HG02610 (cell line): ENCODE measurements around the gene MARS1.
"Not testable (repeated sequence)": the region's sequence is repeated elsewhere in the genome, so short reads cannot be mapped to it uniquely, and the experiment has no call there.

ENCODE experiments used
- ATAC-seq: cut with Tn5 transposase; IDR thresholded peaks from one replicate; pipeline ENCODE4 v1.9.1; 2021; ENCODE audit warnings: mild to moderate bottlenecking, moderate library complexity; ENCODE audit not compliant: unreplicated experiment

MARS1 gene

DNA sequence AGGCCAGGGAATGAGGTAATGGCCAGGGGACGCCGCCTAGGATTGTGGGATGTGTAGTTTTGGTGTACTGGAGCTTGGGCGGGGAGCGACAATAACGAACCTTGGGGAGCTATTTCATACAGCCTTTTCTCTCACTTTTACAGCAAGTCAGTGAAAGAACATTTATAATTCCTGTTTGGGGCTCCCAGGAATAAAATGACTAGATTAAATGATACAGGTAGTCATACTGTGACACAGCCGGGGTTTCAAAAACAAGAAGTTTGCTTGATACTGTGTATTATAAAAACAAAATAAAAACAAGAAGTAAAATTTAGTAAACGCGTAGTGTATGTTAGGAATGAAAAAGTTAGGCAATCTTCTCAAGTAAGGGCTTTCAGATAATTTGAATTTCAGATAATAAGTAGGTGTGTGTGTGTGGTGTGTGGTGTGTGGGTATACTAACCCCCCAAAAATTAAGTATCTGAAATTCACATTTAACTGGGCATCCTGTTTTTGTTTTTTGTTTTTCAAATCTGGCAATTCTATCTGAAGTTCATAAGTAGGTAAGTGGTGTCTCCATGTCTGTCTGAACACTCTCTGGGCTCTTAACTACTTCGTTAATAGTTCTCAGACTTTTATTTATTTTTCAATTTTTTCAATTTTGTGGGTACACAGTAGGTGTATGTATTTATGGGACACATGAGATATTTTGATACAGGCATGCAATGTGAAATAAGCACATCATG, 59.6 kb downstream of the MARS1 start:
- no peak for ATAC-seq

DNA sequence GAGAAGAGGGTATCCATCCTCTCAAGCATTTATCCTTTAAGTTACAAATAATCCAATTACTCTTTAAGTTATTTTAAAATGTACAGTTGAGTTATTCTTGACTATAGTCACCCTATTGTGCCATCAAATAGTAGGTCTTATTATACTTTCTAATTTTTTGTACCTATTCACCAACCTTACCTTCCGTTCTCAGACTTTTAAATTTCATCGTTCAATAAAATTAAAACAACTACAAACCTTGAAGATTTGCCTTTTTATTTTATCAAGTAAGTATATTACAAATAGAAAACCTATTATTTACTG, 60.1 kb downstream of the MARS1 start:
- no peak for ATAC-seq

DNA sequence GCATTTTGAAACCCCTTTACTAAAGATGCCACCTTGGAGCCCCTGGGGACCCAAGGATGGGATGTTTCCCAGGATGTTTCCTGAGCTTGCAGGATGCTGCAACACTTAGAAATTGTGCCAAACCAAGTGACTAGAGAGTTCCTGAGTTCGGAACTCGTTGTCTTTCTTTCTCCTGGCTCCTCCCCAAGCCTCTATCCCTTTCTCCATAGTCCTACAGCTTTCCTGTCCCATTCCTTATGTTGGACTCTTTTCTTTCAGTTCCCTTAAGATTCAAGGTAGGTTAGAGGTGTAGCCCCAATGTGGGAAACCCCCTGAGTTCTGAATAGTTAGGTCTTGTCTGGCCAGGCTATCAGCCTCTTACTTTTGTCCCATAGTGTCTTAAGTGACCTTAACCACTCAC, 60.6 kb downstream of the MARS1 start:
- no peak for ATAC-seq

DNA sequence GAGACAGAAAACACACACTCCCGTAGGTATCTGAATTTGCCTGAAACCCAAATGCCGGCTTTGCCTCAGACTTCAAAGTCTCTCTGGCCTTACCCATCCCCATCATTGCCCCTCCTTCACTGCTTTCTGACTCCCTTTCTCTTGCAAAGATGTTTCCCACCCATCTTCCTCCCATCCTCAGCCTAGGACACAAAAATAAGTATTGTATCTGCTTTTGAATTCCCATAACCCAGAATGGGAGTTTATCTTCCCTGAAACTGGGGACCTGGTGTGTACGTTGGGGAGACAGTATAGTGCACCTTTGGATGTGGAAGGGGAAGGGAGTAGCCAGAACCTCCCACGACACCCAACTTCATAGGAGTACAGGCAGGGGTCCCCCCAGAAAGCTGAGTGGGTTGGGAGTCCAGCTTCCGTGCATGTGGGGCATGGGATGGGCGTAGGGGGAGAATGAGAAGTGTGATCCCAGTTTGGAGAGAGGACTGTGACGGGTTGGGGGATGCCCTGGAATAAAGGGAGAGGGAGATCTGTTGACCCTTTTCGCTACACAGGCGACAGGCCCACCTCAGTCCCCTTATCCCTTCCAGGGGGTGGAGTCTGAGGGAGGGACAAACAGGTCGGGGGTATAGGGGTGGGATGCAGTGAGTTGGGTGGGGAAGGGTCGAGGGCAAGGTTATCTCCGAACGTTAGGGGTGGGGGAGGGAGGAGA, 61.5 kb downstream of the MARS1 start:
- ATAC-seq: no peak

DNA sequence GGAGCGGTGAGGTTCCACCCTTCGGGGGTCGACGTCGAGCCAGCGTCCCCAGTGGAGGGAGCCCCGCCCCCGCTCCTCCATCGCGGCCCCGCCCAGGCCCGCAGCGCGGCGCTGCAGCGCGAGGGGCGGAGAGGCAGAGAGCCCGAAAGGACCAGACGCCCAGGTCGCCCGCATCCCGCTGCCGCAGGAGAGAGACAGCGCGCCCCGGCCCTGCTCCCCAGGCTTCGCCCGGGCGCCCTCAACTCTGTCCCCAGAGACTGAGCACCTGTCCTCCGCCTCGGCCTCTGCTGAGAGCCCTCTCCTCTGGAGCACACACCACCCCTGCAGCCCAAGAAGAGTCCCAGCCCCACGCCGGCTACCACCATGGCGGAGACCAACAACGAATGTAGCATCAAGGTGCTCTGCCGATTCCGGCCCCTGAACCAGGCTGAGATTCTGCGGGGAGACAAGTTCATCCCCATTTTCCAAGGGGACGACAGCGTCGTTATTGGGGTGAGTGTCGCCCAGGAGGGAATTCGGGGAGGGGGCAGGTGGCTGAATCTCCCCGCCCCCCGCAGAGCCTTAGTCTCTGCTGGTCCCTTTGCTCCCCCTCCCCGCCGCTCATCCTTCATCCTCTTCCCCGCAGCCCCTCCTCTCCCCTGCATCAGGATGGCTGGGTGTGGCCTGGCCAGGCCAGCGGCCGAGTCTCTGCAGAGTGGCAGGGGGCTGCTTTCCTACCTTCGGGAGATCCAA, 62.2 kb downstream of the MARS1 start, which contains the start of gene KIF5A:
Gene KIF5A, plus strand, starts transcription at position 136 of the 732 bp plus-strand sequence. Its CDS starts 228 bp downstream, at position 364.
- no peak for ATAC-seq

DNA sequence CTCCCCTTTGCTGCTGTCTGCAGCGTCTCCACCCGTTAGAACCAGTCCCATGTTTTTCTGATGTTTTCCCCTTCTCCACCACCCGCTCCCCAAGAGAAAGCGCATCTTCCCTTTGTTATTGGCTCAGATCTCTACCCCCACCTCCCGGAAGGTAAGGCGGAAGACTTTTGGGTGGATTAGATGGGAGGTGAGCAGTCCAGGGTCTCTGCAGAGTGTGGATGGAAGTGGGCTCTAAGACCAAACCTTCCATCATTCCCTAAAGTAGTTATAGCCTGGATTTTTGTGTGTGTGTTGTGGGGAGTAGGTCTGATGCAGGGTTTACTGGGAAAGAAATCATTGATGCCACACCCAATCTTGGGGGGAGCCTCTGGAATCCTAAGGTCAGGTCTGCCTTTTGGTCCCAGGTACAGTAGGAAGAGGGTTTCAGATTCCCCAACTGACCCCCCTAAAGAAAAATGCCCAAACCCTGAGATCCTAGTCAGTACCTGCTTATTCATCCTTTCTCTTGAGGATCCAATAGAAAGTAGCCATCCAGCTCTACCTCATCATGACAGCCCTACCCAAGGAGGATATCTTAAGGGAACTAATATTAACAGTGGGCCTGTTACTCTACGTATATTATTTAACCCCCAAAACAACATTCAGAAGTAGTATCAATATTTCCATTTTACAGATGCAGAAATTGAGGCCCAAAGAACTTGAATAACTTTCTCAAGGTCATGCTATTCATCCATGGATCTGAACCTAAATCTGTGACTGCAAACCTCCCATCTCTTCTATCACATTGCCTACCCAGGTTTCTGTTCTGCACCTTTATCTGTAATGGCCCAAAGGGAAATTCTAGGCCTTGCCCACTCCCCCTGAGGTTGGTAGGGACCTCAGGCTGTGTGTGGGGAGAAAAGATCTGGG, 63.0 kb downstream of the MARS1 start:
- no peak for ATAC-seq

DNA sequence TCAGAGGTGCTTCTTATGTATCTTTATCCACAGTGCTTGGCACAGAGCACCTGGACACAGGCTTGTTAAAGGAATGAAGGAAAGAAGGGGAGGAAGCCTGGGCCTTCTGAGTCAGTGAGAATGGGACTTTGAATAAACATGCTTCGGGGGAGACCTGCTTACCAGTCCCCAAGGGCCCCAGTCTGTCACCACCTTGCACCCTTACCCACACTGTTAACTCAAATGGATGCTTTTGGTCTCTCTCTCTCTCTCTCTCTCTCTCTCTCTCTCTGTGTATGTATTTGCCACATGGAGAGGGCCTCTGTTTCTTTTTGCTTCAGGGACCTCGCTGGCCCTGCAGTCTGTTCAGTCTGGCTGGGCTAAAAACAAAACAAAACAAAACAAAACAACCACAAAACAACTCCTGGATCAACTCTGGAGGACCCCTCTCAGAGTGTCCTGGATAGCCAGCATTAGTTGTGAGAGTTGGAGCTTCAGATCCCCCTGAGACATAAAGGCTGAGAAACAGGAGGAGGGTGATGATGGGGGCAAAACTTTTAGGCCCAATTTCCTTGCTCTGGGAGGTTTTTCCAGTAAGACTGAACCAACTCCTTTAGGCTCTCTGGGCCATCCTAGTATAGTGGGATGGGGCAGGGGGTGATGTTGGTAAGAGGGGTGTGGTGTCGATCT, 63.9 kb downstream of the MARS1 start:
- ATAC-seq: no peak

DNA sequence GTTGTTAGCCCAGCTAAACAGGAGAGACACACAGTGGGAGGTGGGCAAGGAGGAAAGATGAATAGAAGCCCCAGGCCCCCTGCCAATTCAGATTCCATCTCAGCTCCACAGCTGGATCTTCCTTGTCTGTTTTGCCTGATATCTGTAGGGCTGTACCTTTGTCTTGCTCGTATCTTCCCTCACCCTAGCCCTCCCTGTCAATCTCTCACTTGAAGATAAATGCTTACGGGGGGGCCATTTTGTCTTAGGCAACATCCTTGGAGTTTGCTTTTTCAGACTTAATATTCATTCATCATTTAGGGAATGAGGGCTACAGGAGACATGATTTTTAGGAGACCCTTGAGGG, 64.4 kb downstream of the MARS1 start:
- ATAC-seq: no peak

DNA sequence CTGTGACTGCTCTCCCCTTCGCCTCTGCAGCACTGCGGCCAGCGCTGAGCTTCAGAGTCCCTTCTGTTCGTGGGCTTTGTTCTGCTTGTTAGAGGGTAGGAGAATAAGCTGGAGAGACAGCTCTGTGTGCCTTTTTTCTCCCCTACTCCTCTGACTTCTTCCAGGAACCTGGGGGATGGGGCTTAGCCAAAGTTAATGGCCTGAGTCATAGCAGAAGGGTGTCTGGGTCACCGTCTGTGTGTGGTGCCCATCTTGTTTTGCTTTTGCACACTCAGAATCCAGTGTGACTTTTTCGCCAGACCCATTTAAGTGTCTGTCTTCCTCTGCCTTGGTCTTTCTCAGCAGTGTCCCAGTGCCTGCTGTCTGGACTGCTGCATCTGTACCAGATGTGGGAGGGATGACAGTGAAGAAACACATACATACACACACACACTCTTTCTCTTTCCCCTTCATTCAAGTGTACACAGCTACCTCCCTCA, 65.0 kb downstream of the MARS1 start:
- ATAC-seq: no peak

DNA sequence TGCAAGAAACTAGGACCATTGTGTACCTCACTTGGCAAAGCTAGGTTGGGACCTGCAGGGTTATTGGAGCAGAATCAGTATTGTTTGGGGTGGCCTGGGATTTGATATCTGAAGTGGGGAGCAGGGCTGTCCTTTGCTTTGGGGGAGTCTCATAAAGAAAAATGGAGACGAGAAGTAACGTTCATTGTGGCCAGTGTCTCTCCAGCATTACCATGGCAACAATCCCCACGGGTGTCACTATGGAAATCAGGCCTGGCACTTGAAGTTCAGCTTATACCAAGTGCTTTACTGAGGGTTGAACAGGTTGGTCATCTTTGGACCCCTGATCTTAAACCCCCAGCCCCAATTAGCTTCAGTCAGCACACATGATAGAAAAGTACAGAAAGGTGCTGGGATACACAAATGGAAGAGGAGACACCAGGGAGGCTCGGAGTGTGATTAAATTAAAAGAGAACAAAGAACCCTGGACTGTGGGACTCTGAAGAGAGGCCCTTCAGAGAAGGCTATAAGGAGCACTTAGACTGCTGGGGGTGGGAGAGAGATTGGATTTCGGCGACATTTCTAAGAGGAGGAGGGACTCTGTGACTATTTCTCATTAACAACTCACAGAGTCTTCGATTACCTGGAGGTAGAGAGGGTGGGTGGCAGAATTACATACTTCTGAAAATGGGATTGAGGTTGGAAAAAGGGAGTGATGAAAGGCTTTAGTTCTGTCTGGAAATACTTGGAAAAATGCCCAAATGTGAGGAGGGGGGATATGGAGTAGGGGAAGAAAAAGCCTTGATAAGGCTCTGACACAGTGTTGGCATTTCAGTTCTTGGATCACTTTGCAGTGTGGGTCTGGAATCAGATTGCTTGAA, 65.7 kb downstream of the MARS1 start:
- ATAC-seq: no peak

DNA sequence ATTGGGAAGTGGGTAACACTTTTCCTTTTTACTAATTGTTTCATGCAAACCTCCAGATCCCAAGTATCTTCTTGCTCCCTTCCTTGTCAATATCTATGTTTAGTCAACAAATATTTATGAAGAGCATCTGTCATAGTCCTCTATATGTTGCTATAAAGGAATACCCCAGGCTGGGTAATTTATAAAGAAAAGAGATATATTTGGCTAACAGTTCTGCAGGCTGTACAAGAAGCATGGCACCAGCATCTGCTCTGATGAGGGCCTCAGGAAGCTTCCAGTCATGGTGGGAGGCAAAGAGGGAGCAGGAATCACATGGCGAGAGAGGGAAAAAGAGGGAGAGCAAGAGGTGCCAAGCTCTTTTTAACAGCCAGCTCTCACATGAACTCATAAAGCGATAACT, 66.6 kb downstream of the MARS1 start:
- no peak for ATAC-seq

DNA sequence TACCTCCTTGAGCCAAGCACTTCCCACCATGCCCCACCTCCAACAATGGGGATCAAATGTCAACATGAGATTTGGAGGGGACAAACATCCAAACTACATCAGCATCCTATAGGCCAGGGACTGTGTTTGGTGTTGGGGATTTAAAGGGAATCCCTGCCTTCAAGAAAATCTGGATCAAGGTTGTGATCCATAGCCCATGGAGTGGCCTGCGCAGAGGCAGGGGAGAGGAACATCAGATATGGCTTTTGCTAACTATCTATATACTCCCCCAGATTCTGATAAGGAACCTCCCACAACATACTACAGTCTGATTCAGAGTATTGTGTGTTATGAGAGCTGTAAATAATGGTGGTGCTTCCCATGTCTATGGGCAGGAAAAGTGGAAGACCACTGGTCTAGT, 67.0 kb downstream of the MARS1 start:
- no peak for ATAC-seq

DNA sequence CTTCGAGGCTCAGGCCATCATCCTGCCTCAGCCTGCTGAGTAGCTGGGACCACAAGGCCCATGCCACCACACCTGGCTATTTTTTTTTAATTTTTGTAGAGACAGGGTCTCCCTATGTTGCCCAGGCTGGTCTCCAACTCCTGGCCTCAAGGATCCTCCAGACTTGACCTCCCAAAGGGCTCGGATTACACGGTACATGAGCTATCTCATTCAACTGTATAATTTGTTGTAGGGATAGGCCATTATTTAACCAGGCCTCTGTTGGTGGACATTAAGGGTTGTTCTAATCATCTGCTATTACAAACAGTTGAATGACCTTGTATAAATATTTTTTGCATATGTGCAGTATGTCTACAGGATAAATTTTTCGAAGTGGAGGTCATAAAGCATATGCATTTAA, 71.0 kb downstream of the MARS1 start:
- no peak for ATAC-seq

DNA sequence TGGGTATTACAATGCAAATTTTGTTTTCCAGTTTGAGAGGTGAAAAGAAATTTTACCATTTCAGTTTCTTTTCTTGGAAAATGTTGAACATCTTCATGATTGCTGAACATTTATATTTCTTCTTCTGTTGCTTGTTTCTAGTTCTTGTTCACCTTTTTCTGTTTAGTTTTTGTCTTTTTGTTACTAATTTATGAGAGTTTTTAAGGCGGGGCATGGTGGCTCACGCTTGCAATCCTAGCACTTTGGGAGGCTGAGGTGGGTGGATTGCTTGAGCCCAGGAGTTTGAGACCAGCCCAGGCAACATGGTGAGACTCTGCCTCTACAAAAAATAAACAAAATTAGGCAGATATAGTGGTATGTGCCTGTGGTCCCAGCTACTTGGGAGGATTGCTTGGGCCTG, 72.6 kb downstream of the MARS1 start:
- ATAC-seq: no peak

DNA sequence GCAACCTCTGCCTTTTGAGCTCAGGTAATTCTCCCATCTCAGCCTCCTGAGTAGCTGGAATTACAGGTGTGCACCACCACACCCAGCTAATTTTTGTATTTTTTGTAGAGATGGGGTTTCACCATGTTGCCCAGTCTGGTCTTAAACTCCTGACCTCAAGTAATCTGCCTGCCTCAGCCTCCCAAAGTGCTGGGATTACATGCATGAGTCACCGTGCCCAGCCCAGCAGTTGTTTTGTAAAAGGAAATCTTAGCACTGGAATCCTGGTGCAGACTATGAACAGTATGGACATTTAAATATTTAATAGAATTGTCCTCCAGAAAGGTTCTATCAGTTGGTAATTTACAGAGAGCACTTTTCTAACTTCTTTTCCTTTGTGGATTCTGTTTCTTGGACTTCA, 73.2 kb downstream of the MARS1 start:
- ATAC-seq: not testable (repeated sequence)

DNA sequence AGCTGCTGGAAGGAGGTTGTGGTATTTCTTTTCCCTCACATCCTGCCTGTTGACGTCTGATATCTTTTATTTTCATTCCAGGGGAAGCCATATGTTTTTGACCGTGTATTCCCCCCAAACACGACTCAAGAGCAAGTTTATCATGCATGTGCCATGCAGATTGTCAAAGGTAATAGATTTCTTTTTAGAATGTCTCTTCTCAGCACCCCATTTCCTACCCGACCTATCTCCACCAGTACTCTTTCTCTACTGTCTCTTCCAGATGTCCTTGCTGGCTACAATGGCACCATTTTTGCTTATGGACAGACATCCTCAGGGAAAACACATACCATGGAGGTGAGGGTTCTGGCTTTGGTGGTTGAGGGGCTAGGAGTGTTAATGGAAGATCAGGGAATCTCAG, 75.5 kb downstream of the MARS1 start:
- no peak for ATAC-seq

DNA sequence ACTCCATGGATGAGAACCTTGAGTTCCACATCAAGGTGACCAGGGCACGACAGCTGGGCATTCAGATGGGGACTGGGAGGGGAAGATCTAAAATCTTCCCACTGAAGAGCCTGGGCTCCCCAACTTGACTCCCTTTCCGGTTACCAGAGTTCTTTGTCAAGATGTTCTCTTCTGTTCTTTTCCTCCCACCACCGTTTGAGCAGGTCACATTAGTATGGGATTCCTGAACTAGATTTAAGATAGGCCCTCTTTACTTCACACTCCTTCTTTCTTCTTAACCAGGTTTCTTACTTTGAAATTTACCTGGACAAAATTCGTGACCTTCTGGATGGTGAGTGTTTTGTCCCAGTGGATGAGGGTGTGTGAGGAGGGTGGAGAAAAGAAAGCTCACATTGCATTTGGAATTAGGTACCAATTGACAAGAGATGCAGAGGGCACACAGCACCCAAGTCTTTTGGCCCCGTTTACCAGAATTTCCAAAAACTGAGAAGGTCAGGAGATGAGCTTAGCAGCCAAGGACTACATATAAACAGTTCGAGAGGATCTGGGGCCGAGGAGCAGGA, 76.4 kb downstream of the MARS1 start:
- ATAC-seq: no peak
